ENCODE data around the gene TWNK. TPM values are rescaled to one million over a fixed set of nuclear protein-coding genes. Genes with fewer than 3 reads are reported as not detected.

Gene TWNK
- total and polyA plus RNA-seq, 10 of the 15 experiments (the other 5 are each of a cell fraction or from before 2014, with no cell fraction given): 13.6 to 32.8 (median 18.0) TPM

DNA sequence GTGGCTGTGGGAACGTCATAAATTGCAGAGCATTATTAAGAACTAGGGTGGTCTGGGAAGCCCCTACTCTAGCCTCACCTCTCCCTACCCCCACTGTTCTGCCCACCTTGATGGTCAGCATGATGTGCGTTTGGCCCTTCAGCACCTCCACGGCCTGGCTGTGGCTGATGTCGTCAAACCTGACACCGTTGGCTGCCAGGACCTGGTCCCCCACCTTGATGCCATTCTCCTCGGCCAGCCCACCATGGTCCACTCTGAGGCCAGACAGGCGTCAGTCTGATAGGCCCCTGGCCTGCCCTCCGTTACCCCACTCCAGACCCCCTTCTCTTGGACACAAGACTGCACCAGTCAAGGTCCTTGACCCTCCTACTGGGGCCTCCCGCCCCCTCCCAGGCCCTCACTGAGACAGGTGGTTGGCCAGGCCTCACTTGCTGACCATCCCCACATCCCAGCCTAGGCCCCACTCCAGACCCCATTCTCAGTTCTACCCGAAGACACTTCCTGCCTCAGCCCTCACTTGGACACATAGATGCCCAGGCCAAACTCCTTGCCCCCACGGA is 34.4 kb downstream of the TWNK start:
- Histone ChIP-seq H3K4me2 (ENCODE audit: control insufficient read depth, insufficient read depth) (no peak overlapping the region), H3K36me3 (ENCODE audit: control insufficient read depth in 2 of 2, insufficient read depth in 2 of 2, low read length in 1 of 2) (no peaks in the 10 kb centered on the region), H2AFZ (ENCODE audit: control insufficient read depth, low read depth, low read length) (no peak overlapping the region), H3K27me3 (replicated peaks in 1 of 2; ENCODE audit: control insufficient read depth in 2 of 2, insufficient read depth in 2 of 2, low read length in 1 of 2) (peaks cover 5 to 8% of the 10 kb centered on the region in 2 experiments; a peak in 3 of 4 replicates), H3K4me3 (no peak overlapping the region), H3K9ac (ENCODE audit: control insufficient read depth, insufficient read depth, low read length) (no peak overlapping the region), H3K79me2 (ENCODE audit: control insufficient read depth, insufficient read depth, low read length) (no peaks in the 10 kb centered on the region), H3K27ac (ENCODE audit: control insufficient read depth, insufficient read depth) (no peak overlapping the region), H3K4me1 (ENCODE audit: control insufficient read depth, insufficient read depth, low read length) (peaks cover 9% of the 10 kb centered on the region), H4K20me1 (ENCODE audit: control insufficient read depth, insufficient read depth) (no peaks in the 10 kb centered on the region), H3K9me3 (replicated peaks; ENCODE audit: control insufficient read depth, insufficient read depth, low read length) (no peaks in the 10 kb centered on the region)
- no TSS peak for BruUV-seq (replicated peaks)
- in situ Hi-C loops (cut with MboI): no loop called here
- ATAC-seq: no peak
- ChIA-PET POLR2A (no interaction called here), SMC1A (ENCODE audit: uncharacterized antibody, unreplicated experiment) (no interaction called here), CTCF (no interaction called here), RAD21 (ENCODE audit: unreplicated experiment) (no interaction called here)
- TF ChIP-seq PAX8 (IDR thresholded peaks at IDR 0.05) (no peak), CHD4 (IDR thresholded peaks at IDR 0.05) (no peak), RB1 (IDR thresholded peaks at IDR 0.05; ENCODE audit: borderline replicate concordance) (no peak), NRF1 (conservative IDR thresholded peaks at IDR 0.05; ENCODE audit: low read depth, low read length) (no peak), NFYA (IDR thresholded peaks at IDR 0.05; ENCODE audit: borderline replicate concordance, low read depth, low read length) (no peak), SMARCA5 (IDR thresholded peaks at IDR 0.05) (no peak), MXI1 (IDR thresholded peaks at IDR 0.05; ENCODE audit: low read depth, low read length) (no peak), BRCA1 (IDR thresholded peaks at IDR 0.05; ENCODE audit: low read depth, low read length) (no peak), YY1 (IDR thresholded peaks at IDR 0.05; ENCODE audit: low read depth, low read length) (no peak), ETV6 (conservative IDR thresholded peaks at IDR 0.05 in 1 of 2, IDR thresholded peaks at IDR 0.05 in 1 of 2; ENCODE audit: borderline replicate concordance in 1 of 2, low read depth in 1 of 2) (no peak), ATF7 (IDR thresholded peaks at IDR 0.05; ENCODE audit: low read depth) (no peak), NFXL1 (IDR thresholded peaks at IDR 0.05; ENCODE audit: borderline replicate concordance) (no peak), KLF5 (IDR thresholded peaks at IDR 0.05; ENCODE audit: partially characterized antibody) (no peak), STAT3 (IDR thresholded peaks at IDR 0.05; ENCODE audit: low read depth, low read length) (no peak)
- TF ChIP-seq, protein P1, sequence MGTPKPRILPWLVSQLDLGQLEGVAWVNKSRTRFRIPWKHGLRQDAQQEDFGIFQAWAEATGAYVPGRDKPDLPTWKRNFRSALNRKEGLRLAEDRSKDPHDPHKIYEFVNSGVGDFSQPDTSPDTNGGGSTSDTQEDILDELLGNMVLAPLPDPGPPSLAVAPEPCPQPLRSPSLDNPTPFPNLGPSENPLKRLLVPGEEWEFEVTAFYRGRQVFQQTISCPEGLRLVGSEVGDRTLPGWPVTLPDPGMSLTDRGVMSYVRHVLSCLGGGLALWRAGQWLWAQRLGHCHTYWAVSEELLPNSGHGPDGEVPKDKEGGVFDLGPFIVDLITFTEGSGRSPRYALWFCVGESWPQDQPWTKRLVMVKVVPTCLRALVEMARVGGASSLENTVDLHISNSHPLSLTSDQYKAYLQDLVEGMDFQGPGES (IDR thresholded peaks at IDR 0.05): no peak
- FAIRE-seq: no peak
- DNase-seq (ENCODE audit: low read depth, low spot score): no peak
- WGBS (ENCODE audit: insufficient coverage, insufficient replicate concordance, low lambda C conversion rate, missing lambda C conversion rate): 28% methylated on average over 11 of the region's 11 CpGs
- intact Hi-C loops (cut with micrococcal nuclease; ENCODE audit: unreplicated experiment): no loop called here
